Calu3 (cell line): Measurements from ENCODE around the gene VPS39. TPM values are rescaled to one million over a fixed set of nuclear protein-coding genes. Genes with fewer than 3 reads are reported as not detected.
A peak's percentile ranks its signal among the peaks of the same experiment; 100 is the strongest.

Source experiments
- BruUV-seq: library from RNA; stranded (reverse); fragments of 400-500 nt; replicated peaks from 2 replicates; lab custom pipeline; 2021; lab: Mats Ljungman, UMichigan
- CTCF ChIA-PET: fragments of 300-600 bp; sonication (Branson Sonifier 250); formaldehyde crosslinking; loops from one replicate; lab custom pipeline; 2022; ENCODE audit warnings: antibody characterized with exemption; lab: Charles Lee
- DNase-seq: peaks from one replicate; pipeline ENCODE4 v3.0.0; 2022
- H3K27ac Mint-ChIP-seq: one replicate; pipeline ENCODE4 v1.8.0; 2022; ENCODE audit warnings: mixed read lengths; ENCODE audit not compliant: unreplicated experiment
- H3K27me3 Mint-ChIP-seq: one replicate; pipeline ENCODE4 v1.8.0; 2022; ENCODE audit warnings: mixed read lengths; ENCODE audit not compliant: unreplicated experiment
- H3K36me3 Mint-ChIP-seq: one replicate; pipeline ENCODE4 v1.8.0; 2022; ENCODE audit warnings: mild to moderate bottlenecking, moderate library complexity, mixed read lengths; ENCODE audit not compliant: insufficient read depth, unreplicated experiment
- H3K4me1 Mint-ChIP-seq: one replicate; pipeline ENCODE4 v1.8.0; 2022; ENCODE audit warnings: mild to moderate bottlenecking, low read depth, mixed read lengths; ENCODE audit not compliant: unreplicated experiment
- H3K4me3 Mint-ChIP-seq: one replicate; pipeline ENCODE4 v1.8.0; 2022; ENCODE audit warnings: mild to moderate bottlenecking, low read depth, moderate library complexity, mixed read lengths; ENCODE audit not compliant: unreplicated experiment
- H3K9me3 Mint-ChIP-seq: one replicate; pipeline ENCODE4 v1.8.0; 2022; ENCODE audit warnings: low read depth, mixed read lengths; ENCODE audit not compliant: unreplicated experiment
- CTCF ChIP-seq: fragments of 200-600 bp; IDR thresholded peaks from one replicate; pipeline ENCODE4 v1.8.0; 2022; ENCODE audit warnings: antibody characterized with exemption; ENCODE audit not compliant: unreplicated experiment
- intact Hi-C: fragments of 100-400 bp; cut with micrococcal nuclease; formaldehyde crosslinking; loops from one replicate; pipeline ENCODE4 v1.10.0; 2022; ENCODE audit not compliant: unreplicated experiment
- microRNA-seq: library from miRNA; unstranded; fragments of <30 nt; microRNA quantifications from one replicate; pipeline ENCODE4 v1.2.0, GENCODE V29; 2022
- total RNA-seq: library from RNA; stranded (reverse); gene quantifications from 2 replicates; pipeline ENCODE4 v1.2.3, GENCODE V29; 2022

Gene VPS39
- total RNA-seq, 1 experiment from 2014 or later: 34.6 TPM

- BruUV-seq: no TSS peak
- CTCF ChIA-PET: no interaction called here
- intact Hi-C loops: no loop called here
- TF ChIP-seq CTCF: no peak
- Mint-ChIP-seq H3K36me3 (no peaks in the 10 kb centered on the region), H3K4me3 (no peak overlapping the region), H3K27me3 (no peaks in the 10 kb centered on the region), H3K9me3 (no peaks in the 10 kb centered on the region), H3K4me1 (peaks cover 15% of the 10 kb centered on the region), H3K27ac (no peak overlapping the region)
- DNase-seq: no peak
Observed at GRCh38 chr15:42108806-42109205, 99.3 kb downstream of the VPS39 start.

Small RNA genes within 50 kb of the gene (microRNA-seq; reads per million reads assigned to microRNA genes)
- gene MIR627: 40.4 reads per million, percentile 54 among the genes with 10 or more reads in this experiment

Other genes with a start within 250 kb of the VPS39 start
- 20.2 and 20.7 TPM in 2 replicates for gene EHD4, start 235.7 kb downstream of the VPS39 start, total RNA-seq
- gene PLA2G4E, start 187.3 kb downstream of the VPS39 start, total RNA-seq: 0.09 TPM in 1 of 2 replicates, not detected in the other
- gene PLA2G4D, start 113.7 kb downstream of the VPS39 start, total RNA-seq: not detected in 2 replicates
- gene PLA2G4F, start 51.7 kb downstream of the VPS39 start, total RNA-seq: 0.87 and 2.0 TPM in 2 replicates
- 10.8 and 12.7 TPM in 2 replicates for gene GANC, start 64.9 kb upstream of the VPS39 start, total RNA-seq
- 30.1 and 31.2 TPM in 2 replicates for gene TMEM87A, start 65.1 kb upstream of the VPS39 start, total RNA-seq
- 2.1 and 2.3 TPM in 2 replicates for gene CAPN3, start 151.2 kb upstream of the VPS39 start, total RNA-seq